ENCODE data around the gene TRMT61A. TPM values are rescaled to one million over a fixed set of nuclear protein-coding genes. Genes with fewer than 3 reads are reported as not detected.

The TRMT61A gene
- total RNA-seq, 1 donor, result 8.2 TPM

GRCh38 chr14:103550451-103551337, 21.7 kb downstream of the TRMT61A start:
- no peak for TF ChIP-seq CTCF (IDR thresholded peaks at IDR 0.05; ENCODE audit: insufficient read depth, low read depth, low read length)
- DNase-seq (ENCODE audit: low read depth), result no peak
- no peak overlapping the region for H3K4me3 ChIP-seq (ENCODE audit: low read depth, low read length)

GRCh38 chr14:103551338-103551762, 22.4 kb downstream of the TRMT61A start:
- H3K4me3 ChIP-seq (ENCODE audit: low read depth, low read length), result no peak overlapping the region
- no peak for TF ChIP-seq CTCF (IDR thresholded peaks at IDR 0.05; ENCODE audit: insufficient read depth, low read depth, low read length)
- DNase-seq (ENCODE audit: low read depth), result no peak

GRCh38 chr14:103552011-103552845, 23.2 kb downstream of the TRMT61A start:
- H3K4me3 ChIP-seq (ENCODE audit: low read depth, low read length), result no peak overlapping the region
- TF ChIP-seq CTCF (IDR thresholded peaks at IDR 0.05; ENCODE audit: insufficient read depth, low read depth, low read length), result no peak
- DNase-seq (ENCODE audit: low read depth), result no peak

- no peak overlapping the region for H3K4me3 ChIP-seq (ENCODE audit: low read depth, low read length)
- no peak for DNase-seq (ENCODE audit: low read depth)
- no peak for TF ChIP-seq CTCF (IDR thresholded peaks at IDR 0.05; ENCODE audit: insufficient read depth, low read depth, low read length)
Measured at GRCh38 chr14:103552846-103553210, 23.8 kb downstream of the TRMT61A start.

- TF ChIP-seq CTCF (IDR thresholded peaks at IDR 0.05; ENCODE audit: insufficient read depth, low read depth, low read length), result no peak
- no peak overlapping the region for H3K4me3 ChIP-seq (ENCODE audit: low read depth, low read length)
Measured at GRCh38 chr14:103555559-103556337, 26.8 kb downstream of the TRMT61A start.

GRCh38 chr14:103556946-103557758, 28.2 kb downstream of the TRMT61A start:
- TF ChIP-seq CTCF (IDR thresholded peaks at IDR 0.05; ENCODE audit: insufficient read depth, low read depth, low read length), result no peak
- DNase-seq (ENCODE audit: low read depth), result no peak
- H3K4me3 ChIP-seq (ENCODE audit: low read depth, low read length), result no peak overlapping the region

More at GRCh38 chr14:103555559-103556337, 26.8 kb downstream of the TRMT61A start:
- DNase-seq (ENCODE audit: low read depth), result no peak

All from fibroblast of villous mesenchyme (primary cell).